Measurements from ENCODE around the gene TMEM239. TPM values are rescaled to one million over a fixed set of nuclear protein-coding genes. Genes with fewer than 3 reads are reported as not detected.

Gene TMEM239
- total and polyA plus RNA-seq, 2 of the 8 experiments (the other 6 are each of a cell fraction or from before 2014, with no cell fraction given), result not detected

DNA sequence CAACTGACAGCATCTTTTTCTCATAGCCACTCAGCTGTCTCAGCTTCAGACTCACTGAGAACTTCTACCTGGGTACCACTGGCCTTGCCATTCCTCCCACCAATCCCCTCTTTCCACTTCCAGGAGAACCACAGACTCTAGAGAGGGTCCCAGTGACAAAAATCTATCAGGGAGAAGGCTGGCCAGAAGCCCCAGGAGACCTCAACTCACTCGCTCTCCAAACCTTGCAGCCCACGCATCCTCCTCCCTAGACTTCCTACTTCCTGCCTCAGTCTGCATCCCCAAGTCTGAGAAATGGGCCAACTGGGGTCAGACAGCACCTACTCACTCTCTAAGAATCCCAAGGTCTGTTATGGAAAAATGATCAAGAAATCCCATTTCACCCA is 1.2 kb downstream of the TMEM239 start:
- H3K9me3 ChIP-seq (ENCODE audit: insufficient read depth in 2 of 2, low read depth in 1 of 2, low read length in 1 of 2), result peaks cover 0 to 2% of the 10 kb centered on the region in 2 experiments; a peak in 1 of 4 replicates
- no peak overlapping the region for H4K91ac ChIP-seq (replicated peaks; ENCODE audit: insufficient read length, low read length)
- H2BK20ac ChIP-seq (ENCODE audit: low read length), result no peak overlapping the region
- H3K79me1 ChIP-seq (ENCODE audit: low read depth, low read length), result no peaks in the 10 kb centered on the region
- POLR2A ChIA-PET (ENCODE audit: partially characterized antibody), result interaction anchor here (1.1 kb wide), 1 partner anchor 351 kb away, joined by 3 read pairs; no protein-coding TSS in a partner anchor
- peaks cover 20 to 39% (median 30%) of the 10 kb centered on the region in 4 experiments for H3K27me3 ChIP-seq (replicated peaks in 1 of 4; ENCODE audit: control insufficient read depth in 3 of 4, extremely low read depth in 1 of 4, insufficient read depth in 3 of 4, low read length in 3 of 4)
- CTCF ChIA-PET (ENCODE audit: partially characterized antibody), result interaction anchor here (0.9 to 2.4 kb wide), 6 partner anchors 8 to 117 kb away, joined by 3 to 9 read pairs (median 4); no protein-coding TSS in a partner anchor
- no peak overlapping the region for H3K18ac ChIP-seq (ENCODE audit: extremely low read depth, low read length)
- H3K14ac ChIP-seq (ENCODE audit: insufficient read length), result no peak overlapping the region
- no peak overlapping the region for H2BK12ac ChIP-seq (ENCODE audit: low read depth, low read length)
- H3K9ac ChIP-seq (replicated peaks in 1 of 4; ENCODE audit: extremely low read depth in 1 of 4, low read depth in 3 of 4, low read length in 3 of 4), result no peak overlapping the region
- no peak overlapping the region for H4K8ac ChIP-seq (ENCODE audit: extremely low read depth, insufficient read depth, low read length)
- no peak overlapping the region for H2BK5ac ChIP-seq (ENCODE audit: low read depth, low read length)
- no peak overlapping the region for H3K4me3 ChIP-seq (ENCODE audit: extremely low read depth in 1 of 4, insufficient read depth in 2 of 4, low read depth in 3 of 4, low read length in 4 of 4)
- no peak for DNase-seq (ENCODE audit: low read depth in 1 of 2, low spot score in 2 of 2)
- WGBS, 2 experiments (ENCODE audit: extremely low coverage in 1 of 2, insufficient coverage in 1 of 2, insufficient read length in 1 of 2, insufficient replicate concordance in 2 of 2, low coverage in 1 of 2, low lambda C conversion rate in 2 of 2, missing lambda C conversion rate in 1 of 2), result 86% methylated on average over 2 of the region's 2 CpGs; no CpG with 5 or more reads in 1 of the 2 experiments
- H3K79me2 ChIP-seq (ENCODE audit: control insufficient read depth in 1 of 2, insufficient read depth in 2 of 2, low read length in 2 of 2), result no peaks in the 10 kb centered on the region
- H3K36me3 ChIP-seq (ENCODE audit: control insufficient read depth in 2 of 4, insufficient read depth in 4 of 4, low read length in 3 of 4), result 0 out of 8 replicates have a peak, but pooled peaks cover 0 to 2% (median 0%) of the 10 kb centered on the region in 4 experiments
- H3K23ac ChIP-seq (ENCODE audit: insufficient read length), result no peak overlapping the region
- no peak overlapping the region for H3K56ac ChIP-seq (replicated peaks; ENCODE audit: insufficient read length, low read depth, low read length)
- peaks cover 0 to 14% (median 9%) of the 10 kb centered on the region in 4 experiments; a peak in 6 of 7 replicates for H3K4me1 ChIP-seq (replicated peaks in 1 of 4; ENCODE audit: control insufficient read depth in 3 of 4, insufficient read depth in 4 of 4, low read length in 3 of 4)
- no peak overlapping the region for H3K27ac ChIP-seq (ENCODE audit: low read depth, low read length)
- no peak overlapping the region for H2AK5ac ChIP-seq (ENCODE audit: low read depth, low read length)
- no peak overlapping the region for H4K5ac ChIP-seq (ENCODE audit: insufficient read length, low read depth, low read length)
- peaks cover 3% of the 10 kb centered on the region; the same call in 1 of the 2 replicates for H3K23me2 ChIP-seq (ENCODE audit: low read depth, low read length)
- no peak overlapping the region for H2AFZ ChIP-seq (ENCODE audit: low read length)
- no peak overlapping the region for H3K4me2 ChIP-seq (ENCODE audit: insufficient read depth in 1 of 2, low read depth in 2 of 2, low read length in 2 of 2)
- no peaks in the 10 kb centered on the region for H4K20me1 ChIP-seq (replicated peaks in 1 of 2; ENCODE audit: control insufficient read depth in 1 of 2, insufficient read depth in 2 of 2, low read length in 2 of 2)
- FAIRE-seq, result no peak
- H3K4ac ChIP-seq (replicated peaks; ENCODE audit: insufficient read length, low read depth, low read length), result no peak overlapping the region
- no peak overlapping the region for H2BK120ac ChIP-seq (replicated peaks; ENCODE audit: low read depth, low read length)
- no peak overlapping the region for H2BK15ac ChIP-seq (ENCODE audit: low read length)
- no peak for TF ChIP-seq BRCA1 (IDR thresholded peaks at IDR 0.05; ENCODE audit: low read depth, low read length)
- TF ChIP-seq ASH2L (IDR thresholded peaks at IDR 0.05; ENCODE audit: low read length), result no peak
- TF ChIP-seq CEBPB (IDR thresholded peaks at IDR 0.05; ENCODE audit: low read depth, low read length), result no peak
- TF ChIP-seq TAF1 (IDR thresholded peaks at IDR 0.05; ENCODE audit: low read depth, low read length), result no peak
- TF ChIP-seq CHD1 (IDR thresholded peaks at IDR 0.05; ENCODE audit: low read depth, low read length), result no peak
- no peak for TF ChIP-seq PHF8 (conservative IDR thresholded peaks at IDR 0.05; ENCODE audit: low read depth, low read length)
- TF ChIP-seq, protein P1, sequence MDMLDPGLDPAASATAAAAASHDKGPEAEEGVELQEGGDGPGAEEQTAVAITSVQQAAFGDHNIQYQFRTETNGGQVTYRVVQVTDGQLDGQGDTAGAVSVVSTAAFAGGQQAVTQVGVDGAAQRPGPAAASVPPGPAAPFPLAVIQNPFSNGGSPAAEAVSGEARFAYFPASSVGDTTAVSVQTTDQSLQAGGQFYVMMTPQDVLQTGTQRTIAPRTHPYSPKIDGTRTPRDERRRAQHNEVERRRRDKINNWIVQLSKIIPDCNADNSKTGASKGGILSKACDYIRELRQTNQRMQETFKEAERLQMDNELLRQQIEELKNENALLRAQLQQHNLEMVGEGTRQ (IDR thresholded peaks at IDR 0.05; ENCODE audit: low read length), result no peak
- TF ChIP-seq YY1 (IDR thresholded peaks at IDR 0.05; ENCODE audit: low read depth, low read length), result no peak
- TF ChIP-seq, protein P2, sequence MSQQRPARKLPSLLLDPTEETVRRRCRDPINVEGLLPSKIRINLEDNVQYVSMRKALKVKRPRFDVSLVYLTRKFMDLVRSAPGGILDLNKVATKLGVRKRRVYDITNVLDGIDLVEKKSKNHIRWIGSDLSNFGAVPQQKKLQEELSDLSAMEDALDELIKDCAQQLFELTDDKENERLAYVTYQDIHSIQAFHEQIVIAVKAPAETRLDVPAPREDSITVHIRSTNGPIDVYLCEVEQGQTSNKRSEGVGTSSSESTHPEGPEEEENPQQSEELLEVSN (IDR thresholded peaks at IDR 0.05), result no peak
- TF ChIP-seq RAD21 (IDR thresholded peaks at IDR 0.05 in 1 of 2, conservative IDR thresholded peaks at IDR 0.05 in 1 of 2; ENCODE audit: low read depth in 2 of 2, low read length in 2 of 2), result no peak
- no peak for TF ChIP-seq CHD2 (IDR thresholded peaks at IDR 0.05; ENCODE audit: low read length)
- TF ChIP-seq FOSL1 (IDR thresholded peaks at IDR 0.05; ENCODE audit: insufficient read depth, low read depth, low read length), result no peak

All from H1 (cell line).